Left cardiac atrium (tissue), 4 donors: ENCODE data around the gene PIP5KL1. TPM values are rescaled to one million over a fixed set of nuclear protein-coding genes. Genes with fewer than 3 reads are reported as not detected.

Experiments used
- ATAC-seq, 2 donors: fragments of 200-7000 bp; cut with Tn5 transposase; one replicate each; pipeline ENCODE4 v1.9.1; 2020; ENCODE audit warnings: mild to moderate bottlenecking in 2 of 2, moderate library complexity in 2 of 2
- DNase-seq: peaks from one replicate; pipeline ENCODE4 v3.0.0-alpha.2; 2020
- intact Hi-C, 2 donors: fragments of 100-400 bp; cut with DNase I; formaldehyde crosslinking; loops; one replicate each; pipeline versions ENCODE4 v1.14.1 to v1.15.1; 2022 to 2023
- total RNA-seq, 2 donors: library from RNA; stranded (reverse); fragmentation: NEBNext Ultra II Directional; extraction: Animal tissue kit (Norgen Biotek cat#: 25700); gene quantifications; one replicate each; pipeline ENCODE4 v1.2.1, GENCODE V29; 2021
- donor health status: DM: no; HTN: yes; CAD: no.
- donor health status: DM: no; HTN: yes; CAD: no; lungs with severe emphysema.
- donor health status: DM: yes; HTN: yes; CAD: no.
- donor health status: Dilated cardiomyopathy.

Gene PIP5KL1
- total RNA-seq, 2 donors from 2014 or later = 0.50 to 0.99 TPM

DNA sequence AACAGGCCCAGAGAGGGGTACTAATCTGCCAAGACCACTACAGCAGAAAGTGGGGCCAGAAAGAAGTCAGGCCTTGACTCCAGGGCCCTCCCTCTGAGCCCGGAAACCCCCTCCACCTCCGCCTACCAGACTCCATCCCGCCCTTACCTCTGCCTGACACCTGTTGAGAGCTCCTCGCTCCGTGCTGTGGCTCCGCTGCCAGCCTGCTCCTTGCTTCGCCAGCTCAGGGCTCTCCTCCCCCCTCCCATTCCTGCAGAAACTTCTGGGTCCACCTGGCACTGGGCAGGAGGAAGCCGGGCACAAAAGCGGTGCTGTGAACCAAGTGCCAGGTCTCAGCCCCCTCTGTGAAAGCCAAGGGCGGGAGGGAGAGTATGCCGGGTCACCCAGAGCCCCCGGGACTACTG, 24.8 kb downstream of the PIP5KL1 start:
- ATAC-seq = peak; percentile 14 to 24
- intact Hi-C loops = no loop called here

DNA sequence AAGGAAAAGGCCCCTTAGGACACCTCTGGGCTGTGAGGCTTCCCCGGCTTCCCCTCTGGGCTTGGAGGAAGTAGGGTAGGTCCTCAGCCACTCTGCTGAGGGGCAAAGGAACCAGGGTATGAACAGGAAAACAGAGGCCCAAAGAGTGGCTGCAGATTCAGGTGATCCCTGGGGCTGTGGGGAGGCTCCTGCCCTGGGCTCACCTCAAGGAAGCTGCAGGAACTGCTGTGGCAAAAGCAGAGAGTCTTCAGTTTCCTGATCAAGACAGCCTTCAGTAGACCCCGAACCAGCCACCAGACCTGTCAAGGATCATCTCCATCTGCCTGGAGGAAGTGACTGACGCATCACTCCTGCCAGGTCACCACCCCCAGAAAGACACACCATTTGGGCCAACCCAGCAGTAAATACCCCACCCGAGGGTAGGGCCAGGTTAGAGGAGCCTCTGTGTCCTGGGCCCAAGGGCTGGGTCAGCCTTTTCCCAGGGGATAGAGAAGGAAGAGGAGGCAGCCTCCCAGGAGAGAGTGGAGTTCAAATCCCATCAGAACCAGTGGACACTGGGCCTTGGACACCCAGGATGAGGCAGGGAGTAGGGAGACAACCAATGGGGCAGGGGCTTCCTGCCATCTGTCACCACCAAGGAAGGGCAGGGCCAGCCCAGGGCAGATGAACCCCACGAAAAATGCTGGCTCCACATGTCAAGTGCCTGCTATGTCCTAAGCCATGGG, 25.4 kb downstream of the PIP5KL1 start:
- ATAC-seq (peak; percentile 3 to 4), DNase-seq (no peak)
- intact Hi-C loops = no loop called here

More for the DNA sequence above, 24.8 kb downstream of the PIP5KL1 start:
- DNase-seq = no peak

DNA sequence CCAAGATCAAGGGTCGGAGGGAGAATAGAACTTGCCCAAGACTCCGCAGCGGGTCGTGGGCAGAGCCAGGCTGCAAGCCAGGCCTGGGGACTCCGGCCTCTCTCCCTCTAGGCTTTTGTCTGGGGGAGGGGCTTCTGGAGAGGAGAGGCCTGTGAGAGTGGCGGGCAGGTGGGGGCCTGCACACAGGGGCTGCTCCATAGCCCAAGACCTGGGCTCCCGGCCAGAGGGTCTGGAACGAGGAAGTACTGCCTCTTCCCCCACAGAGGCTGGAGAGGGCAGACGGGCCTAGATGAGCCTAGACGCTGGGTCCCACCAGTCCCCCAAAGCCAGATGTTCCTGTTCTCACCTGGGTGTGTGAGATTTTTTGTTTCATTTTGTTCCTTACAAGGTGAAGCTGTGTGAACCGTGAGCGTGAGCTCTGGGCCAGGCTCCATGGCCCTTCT, 26.0 kb downstream of the PIP5KL1 start:
- peak; percentile 29 to 35 for ATAC-seq
- intact Hi-C loops = no loop called here

DNA sequence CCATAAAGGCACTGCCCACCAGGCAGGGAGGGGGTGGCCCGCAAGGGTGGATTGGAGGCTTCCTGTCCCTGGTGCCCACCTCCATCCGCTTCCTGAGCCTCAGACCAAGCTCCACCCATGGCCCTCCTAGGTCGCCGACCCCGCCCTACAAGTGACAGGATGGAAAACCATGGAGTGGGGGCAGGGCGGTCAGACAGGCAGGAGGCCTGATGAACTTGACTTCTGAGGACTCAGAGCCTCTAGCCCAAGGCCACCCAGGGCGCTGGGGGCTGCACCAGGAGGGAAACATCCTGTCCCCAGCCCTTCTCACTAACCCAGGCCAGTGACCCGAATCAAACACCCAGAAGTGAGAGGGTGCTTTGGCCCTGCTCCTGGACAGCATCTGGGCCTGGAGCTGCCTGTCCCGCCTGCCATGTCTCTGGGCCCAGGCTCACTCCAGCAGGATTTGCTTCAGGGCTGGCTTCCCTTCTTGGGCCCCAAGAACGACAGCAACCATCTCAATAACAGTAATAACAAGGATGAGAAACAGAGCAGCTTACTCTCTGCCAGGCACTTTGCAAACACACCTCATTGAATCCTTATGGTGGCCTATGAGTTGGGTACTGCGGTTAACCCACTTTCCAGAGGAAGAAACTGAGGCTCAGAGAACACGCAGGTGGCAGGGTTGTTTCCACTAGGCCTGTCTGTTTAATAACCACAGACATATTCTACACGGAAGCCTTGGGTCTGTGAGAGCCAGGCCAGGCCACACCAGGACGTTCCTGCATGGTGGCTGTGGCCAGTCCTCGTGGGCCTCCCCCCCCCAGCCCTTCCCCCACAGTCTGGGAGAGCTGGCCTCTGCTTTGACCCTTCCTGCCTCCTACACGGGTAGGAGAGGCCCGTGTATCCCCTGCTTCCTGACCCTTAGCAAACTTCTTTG, 26.8 kb downstream of the PIP5KL1 start:
- intact Hi-C loops = no loop called here
- DNase-seq (peak; percentile 92), ATAC-seq (peak; percentile 14 to 44)

More for the DNA sequence above, 26.0 kb downstream of the PIP5KL1 start:
- DNase-seq = peak; percentile 52

DNA sequence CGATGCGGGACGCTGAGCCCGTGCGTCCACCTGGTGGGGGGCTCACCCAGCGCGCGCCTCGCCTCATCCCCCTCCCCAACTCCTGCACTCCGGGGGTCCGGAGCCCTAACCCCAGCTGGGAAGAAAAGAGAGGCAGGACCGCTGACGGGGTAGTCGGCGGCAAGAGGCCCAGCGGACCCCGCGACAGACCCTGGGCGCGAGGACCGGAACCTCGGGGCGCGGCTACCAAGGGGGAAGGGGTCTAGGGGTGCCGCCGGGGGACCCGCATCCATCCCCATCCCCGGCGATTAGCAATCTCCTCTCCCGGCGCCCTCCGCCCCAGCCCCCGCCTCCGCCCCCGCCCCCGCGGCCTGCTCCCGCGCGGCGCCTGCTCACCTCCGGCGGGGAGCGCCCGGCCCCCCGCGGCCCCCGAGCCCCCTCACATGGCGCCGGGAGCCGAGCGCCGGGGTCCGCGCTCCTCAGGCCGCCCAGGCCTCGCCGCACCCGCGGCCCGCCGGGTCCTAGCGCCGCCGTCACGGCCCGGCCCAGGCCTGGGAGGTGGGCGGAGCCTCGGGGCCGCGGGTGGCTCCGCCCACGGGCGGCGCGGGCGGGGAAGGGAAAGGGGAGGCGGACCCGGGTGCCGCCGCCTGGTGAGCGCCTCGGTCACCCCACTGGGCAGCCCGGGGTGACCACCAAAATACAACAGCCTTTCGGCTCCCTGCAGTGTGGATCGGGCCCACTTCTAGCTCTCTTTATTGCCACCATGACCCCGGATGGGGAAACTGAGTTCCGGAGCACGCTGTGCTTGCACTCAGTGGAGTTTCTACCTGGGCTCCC, 31.2 kb downstream of the PIP5KL1 start, which contains the start of gene ST6GALNAC6:
ST6GALNAC6 (minus strand) TSS at position 476 of the 816 bp plus-strand sequence. CDS start 1,622 bp downstream, outside the sequence.
- DNase-seq (peak; percentile 80), ATAC-seq (peak; percentile 79 to 83)
- intact Hi-C loops = no loop called here

DNA sequence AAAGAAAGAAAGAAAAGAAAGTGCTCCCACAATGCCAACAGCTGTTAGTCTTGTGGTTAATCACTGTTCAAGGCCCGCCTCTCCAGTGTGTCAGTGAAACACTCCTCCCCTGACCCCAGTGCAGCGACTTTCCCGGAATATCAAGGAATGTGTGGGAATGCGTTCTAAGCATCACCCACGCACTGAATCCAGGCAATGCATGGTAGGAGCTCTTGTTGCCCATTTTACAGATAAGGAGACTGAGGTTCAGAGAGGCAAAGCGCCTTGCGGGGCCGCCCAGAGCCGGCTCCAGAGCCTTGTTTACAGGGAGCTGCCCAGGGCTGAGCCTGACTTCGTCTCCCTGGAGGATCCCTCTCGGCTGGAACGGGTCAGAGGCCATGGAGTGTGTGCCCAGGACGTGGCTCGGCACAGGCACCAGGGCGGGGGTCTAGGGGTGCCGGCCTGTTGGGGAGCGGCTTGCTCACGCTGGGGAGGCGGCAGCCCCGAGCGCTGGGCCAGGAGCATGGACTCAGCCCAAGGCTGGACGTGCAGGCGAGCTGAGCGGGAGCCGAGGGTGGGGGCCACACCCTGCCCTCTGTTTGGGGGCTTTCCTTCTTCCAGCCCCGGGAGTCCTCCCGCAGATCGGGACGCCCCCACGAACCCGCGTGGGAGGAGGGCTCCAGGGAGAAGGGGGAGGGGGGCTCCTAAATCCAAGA, 32.0 kb downstream of the PIP5KL1 start:
- ATAC-seq (peak; percentile 51 to 63), DNase-seq (peak; percentile 77)
- intact Hi-C loops = no loop called here

DNA sequence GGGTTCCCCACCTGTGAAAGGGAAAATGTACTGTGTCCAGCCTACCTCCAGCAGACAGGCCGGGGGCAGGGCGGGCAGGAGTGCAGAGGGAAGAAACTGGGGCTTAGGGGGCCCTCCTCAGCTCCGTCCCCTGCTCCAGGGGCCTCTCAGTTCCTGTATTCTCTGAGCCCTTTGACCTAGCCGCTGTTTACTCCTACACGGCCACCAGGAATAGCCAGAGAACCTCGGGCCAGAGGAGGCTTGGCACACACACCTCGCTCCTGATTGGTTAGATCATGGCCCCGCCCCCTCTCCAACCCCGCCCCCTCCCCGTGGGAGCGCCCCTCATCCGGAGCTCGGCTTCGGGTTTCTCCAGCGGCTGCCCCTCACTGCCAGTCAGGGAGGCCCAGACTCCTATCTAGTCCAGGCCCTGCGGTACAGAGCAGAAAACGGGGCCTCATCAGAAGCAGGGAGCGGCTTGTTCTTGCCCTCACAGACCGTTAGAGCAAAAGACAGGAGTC, 33.3 kb downstream of the PIP5KL1 start:
- peak; percentile 80 to 85 for ATAC-seq
- peak; percentile 84 for DNase-seq
- intact Hi-C loops = no loop called here

DNA sequence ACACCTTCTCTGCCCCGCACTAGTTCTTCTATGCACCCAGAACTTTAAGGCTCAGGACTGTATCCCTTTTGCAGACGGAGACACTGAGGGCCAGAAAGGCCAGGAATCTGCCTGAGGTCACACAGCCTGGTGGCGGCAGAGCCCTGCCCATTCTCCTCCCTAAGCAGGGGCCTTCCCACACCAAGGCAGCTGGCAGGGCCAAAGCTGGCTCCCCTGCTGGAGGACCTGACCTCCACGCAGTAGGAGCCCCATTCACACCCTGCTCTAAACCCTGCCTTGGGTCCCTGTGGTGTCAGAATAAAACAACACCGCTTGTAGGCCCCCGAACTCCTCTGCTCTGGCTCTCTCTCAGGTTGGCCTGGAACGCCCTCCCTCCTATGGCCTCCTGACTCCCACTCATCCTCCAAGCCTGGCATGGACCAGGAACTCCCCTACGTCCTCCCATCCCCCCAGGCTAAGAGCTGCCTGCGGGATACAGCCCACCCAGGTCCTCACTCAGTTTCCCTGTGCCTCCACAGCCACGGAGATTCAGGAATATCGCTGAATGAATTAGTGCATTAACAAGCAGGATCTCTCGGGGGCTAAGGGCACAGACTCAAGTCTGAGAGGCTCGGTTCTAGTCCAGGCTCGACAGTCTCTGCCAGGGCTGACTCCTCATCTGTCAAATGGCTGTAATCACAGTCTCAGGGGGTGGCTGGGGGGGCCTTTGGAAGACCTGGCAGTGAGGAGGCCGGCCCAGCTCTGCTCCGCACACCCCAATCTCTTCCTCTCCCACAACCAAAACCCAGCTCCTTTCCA, 34.0 kb downstream of the PIP5KL1 start:
- intact Hi-C loops = no loop called here
- no peak for DNase-seq
- no peak for ATAC-seq

DNA sequence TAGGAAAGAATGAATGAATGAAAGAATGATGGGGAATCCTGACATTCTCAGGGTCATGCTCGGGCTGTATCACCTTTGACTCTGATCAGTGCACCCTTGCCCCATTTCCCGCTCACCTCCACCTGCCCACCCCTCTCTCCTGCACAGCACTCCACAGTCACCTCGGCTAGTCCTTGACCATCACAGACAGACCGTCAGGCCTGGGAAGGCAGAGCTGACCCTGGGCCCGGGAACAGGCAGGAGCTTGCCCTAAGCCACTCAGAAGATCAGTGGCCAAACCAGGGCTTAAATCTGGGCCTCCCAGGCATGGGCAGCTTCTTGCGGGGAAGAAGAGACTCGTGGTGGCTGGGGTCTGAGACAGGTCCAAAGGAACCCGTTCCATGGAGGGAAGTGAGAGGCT, 34.8 kb downstream of the PIP5KL1 start:
- intact Hi-C loops = no loop called here
- DNase-seq = no peak
- ATAC-seq = no peak

DNA sequence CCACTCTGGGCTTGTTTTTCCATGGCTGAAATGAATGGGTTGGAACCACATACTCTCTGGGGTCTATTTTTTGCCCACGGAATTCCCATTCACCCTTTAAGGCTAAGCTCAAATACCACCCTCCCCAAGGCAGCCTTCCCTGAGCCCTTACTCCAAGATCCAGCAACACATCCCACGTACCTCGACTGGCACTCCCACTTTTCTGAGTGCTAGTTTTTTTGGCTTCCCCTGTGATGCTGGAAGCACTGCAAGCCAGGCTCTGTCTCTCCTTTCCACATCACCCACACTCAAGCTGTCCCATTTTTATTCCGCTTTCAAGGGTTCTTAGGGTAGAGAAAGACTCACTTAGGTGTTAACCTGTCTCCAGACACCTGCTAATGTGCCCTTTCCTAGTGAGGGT, 37.2 kb downstream of the PIP5KL1 start:
- ATAC-seq (no peak), DNase-seq (no peak)
- intact Hi-C loops = no loop called here

DNA sequence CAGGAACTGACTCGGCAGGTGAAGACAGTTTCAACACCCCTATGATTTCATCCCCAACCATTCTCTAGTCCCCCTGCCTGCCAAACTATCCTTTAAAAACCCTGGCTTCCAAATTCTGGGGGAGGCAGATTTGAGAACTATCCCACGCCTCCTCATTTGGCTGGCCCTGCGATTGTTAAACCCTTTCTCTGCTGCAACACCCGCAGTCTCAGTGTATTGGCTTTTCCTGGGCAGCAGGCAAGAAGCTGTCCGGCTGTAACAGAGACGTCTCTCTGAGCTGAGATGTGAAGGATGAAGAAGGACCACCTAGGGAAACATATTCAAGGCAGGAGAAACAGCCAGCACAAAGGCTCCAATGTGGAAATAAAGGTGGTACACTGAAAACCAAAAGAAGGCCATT, 37.7 kb downstream of the PIP5KL1 start:
- intact Hi-C loops = no loop called here
- DNase-seq = no peak
- ATAC-seq = no peak

DNA sequence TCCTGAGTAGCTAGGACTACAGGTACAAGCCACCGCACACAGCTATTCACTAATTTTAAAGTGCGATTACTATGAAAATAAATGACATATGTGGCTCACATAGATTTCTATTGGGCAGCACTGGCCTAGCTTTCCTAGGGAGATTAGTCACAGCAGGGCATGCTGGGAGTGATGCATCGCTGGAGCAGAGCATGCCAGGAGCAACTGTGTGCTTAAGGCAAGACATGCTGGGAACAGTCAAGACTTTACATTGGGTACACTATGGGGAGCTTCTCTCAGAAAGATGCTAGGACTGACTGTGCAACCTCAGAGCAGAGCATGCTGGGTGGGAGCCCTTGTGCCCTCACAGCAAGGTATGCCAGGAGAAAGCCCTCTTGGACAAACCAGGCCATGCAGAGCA, 40.5 kb downstream of the PIP5KL1 start:
- no peak for ATAC-seq
- DNase-seq = no peak
- intact Hi-C loops = no loop called here

DNA sequence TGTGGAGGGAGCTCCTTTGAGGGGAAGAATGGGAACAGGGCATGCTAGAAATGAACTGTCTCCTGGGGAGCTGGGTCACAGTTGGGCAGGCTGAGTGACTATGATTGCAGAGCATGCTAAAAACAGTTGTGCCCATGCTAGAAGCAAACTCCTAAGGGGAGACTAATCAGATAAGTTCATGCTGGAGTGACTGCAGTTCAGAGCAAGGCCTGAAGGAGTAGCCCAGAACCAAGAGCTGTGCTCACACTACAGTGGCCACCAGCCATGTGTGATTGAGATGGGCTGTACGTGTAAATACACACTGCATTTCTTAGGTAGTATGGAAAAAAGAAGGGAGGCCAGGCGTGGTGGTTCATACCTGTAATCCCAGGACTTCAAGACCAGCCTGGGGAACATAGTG, 42.8 kb downstream of the PIP5KL1 start:
- no peak for ATAC-seq
- intact Hi-C loops = no loop called here
- DNase-seq = no peak

DNA sequence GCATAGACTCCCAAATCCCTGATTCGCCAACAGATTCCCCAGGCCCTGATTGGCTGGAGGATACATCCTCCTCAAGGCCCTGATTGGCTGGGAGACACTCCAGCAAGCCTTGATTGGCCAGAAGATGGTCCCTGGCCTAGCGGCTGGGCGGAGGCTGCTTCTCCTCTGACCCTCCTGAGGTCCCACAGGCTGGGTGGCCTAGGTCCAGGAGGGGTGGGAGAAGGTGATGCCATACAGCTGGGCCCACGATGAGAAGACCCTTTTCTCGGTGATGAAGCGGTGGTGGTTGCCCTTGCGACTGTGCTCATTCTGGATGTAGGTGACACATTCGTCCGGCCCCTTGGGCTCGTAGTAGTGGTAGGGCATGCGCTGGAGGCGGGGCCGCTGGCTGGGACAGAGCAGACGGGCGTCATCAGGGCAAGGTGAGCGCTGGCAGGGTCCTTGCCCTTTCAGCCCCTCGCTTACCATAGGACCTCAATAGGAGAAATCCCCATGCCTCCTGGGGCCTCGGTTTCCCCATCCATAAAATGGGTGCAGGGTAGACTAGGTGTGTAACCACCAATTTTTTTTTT, 44.1 kb downstream of the PIP5KL1 start:
- DNase-seq (no peak), ATAC-seq (no peak)
- intact Hi-C loops = no loop called here

DNA sequence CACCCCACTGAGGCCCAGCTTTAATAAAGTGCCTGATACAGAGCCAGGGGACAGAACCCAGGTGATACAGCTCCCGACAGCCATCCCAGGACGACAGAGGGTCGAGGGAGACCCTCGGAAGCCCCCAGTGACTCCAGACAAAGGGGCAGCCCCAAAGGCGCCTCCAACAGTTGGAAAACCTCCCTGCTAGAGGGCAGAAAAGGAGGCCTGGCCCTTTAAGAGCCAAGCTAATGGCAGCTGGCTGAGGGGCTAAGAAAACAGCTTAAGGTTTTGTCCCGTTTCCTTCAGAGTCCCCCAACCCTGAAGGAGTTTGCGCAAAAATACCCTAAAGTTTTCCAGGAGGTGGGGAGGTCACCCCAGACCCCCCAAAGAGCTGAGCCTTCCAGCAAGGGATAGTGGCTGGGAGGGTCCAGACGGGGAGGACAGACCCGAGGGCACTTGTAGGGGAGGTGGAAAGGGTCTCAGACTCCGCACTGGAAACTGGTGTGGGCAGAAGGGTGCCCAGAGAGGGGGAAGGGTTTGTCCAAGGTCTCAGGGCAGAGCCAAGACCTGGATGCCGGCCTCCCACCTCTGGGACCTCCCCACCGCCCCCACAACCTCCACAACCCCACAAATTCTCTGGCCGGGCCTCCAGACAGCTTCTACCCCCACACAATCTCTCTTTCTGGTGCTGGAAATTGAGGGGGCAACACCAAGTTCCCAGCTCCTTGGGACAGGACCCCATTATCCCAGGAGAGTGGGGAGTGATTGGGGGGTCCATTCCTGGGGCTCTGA, 44.9 kb downstream of the PIP5KL1 start:
- no peak for ATAC-seq
- intact Hi-C loops = no loop called here
- no peak for DNase-seq

DNA sequence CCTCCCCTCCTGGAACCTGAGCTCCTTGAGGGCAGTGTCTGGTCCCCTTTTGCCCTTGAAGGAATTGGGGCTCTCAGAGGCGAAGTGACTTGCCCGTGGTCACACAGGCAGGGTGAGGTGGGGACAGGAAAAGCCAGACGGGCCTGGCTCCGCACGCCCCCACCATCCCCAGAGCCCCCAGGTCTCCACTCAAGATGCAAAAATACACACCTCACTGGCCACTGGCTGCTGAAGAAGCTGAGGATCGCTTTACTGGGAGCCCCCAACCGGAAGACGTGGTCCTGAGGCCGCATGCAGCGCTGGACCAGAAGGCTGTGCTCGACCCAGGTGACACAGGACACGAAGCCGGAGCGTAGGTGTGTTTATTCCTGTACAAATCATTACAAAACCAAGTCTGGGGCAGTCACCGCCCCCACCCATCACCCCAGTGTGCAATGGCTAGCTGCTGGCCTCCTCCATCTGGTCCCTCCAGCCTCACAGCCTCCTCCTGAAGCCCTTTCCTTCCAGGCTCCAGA, 45.5 kb downstream of the PIP5KL1 start:
- intact Hi-C loops = no loop called here
- no peak for DNase-seq

More for the DNA sequence above, 45.5 kb downstream of the PIP5KL1 start:
- no peak for ATAC-seq
